ENCODE data around the gene GPX7. TPM values are rescaled to one million over a fixed set of nuclear protein-coding genes. Genes with fewer than 3 reads are reported as not detected.
"Not testable (repeated sequence)": the region's sequence is repeated elsewhere in the genome, so short reads cannot be mapped to it uniquely, and the experiment has no call there.

Gene GPX7
- total and polyA plus RNA-seq, 2 of the 4 experiments (the other 2 are of a cell fraction) = 3.4 to 3.8 TPM

GRCh38 chr1:52576074-52576473 lies 26.1 kb upstream of the GPX7 start:
- Histone ChIP-seq H3K9me1 (ENCODE audit: insufficient read depth, low read length) (0 out of 2 replicates have a peak, but pooled peaks cover 5% of the 10 kb centered on the region), H3K27me3 (ENCODE audit: control insufficient read depth, insufficient read depth, low read length) (peaks cover 3% of the 10 kb centered on the region; the same call in 1 of the 2 replicates), H4K5ac (ENCODE audit: low read depth, low read length) (no peak overlapping the region), H3K4me3 (ENCODE audit: insufficient read depth, low read depth, low read length) (no peak overlapping the region), H3K18ac (ENCODE audit: low read depth, low read length) (no peak overlapping the region), H2AK5ac (ENCODE audit: low read depth, low read length) (no peak overlapping the region), H3K4ac (ENCODE audit: low read depth, low read length) (no peak overlapping the region), H4K8ac (ENCODE audit: low read depth in 2 of 2, low read length in 2 of 2) (no peak overlapping the region), H2BK120ac (ENCODE audit: low read depth, low read length) (no peak overlapping the region), H3K79me1 (ENCODE audit: low read depth in 1 of 2, low read length in 2 of 2) (no peaks in the 10 kb centered on the region), H3K56ac (ENCODE audit: extremely low read depth, insufficient read depth, low read length) (no peak overlapping the region), H3K14ac (replicated peaks; ENCODE audit: low read depth, low read length) (no peak overlapping the region), H2AK9ac (replicated peaks; ENCODE audit: low read depth, low read length, poor library complexity) (no peak overlapping the region), H3K4me1 (ENCODE audit: control insufficient read depth, insufficient read depth, low read length) (peaks cover 8% of the 10 kb centered on the region), H4K20me1 (ENCODE audit: insufficient read depth, low read length) (no peaks in the 10 kb centered on the region), H2BK5ac (ENCODE audit: low read depth, low read length, poor library complexity, severe bottlenecking) (no peak overlapping the region), H3K36me3 (ENCODE audit: control insufficient read depth, insufficient read depth, low read length) (no peaks in the 10 kb centered on the region), H3K27ac (ENCODE audit: insufficient read depth, low read length) (no peak overlapping the region), H3K23ac (ENCODE audit: low read depth, low read length) (no peak overlapping the region), H4K91ac (ENCODE audit: insufficient read depth, low read depth, low read length) (no peak overlapping the region), H3K9me3 (ENCODE audit: control insufficient read depth, insufficient read depth, low read length) (no peaks in the 10 kb centered on the region), H2BK20ac (ENCODE audit: low read depth, low read length) (no peak overlapping the region), H3K9ac (ENCODE audit: low read depth, low read length) (no peak overlapping the region), H2AFZ (replicated peaks; ENCODE audit: low read length, poor library complexity) (no peak overlapping the region), H3K4me2 (ENCODE audit: low read depth, low read length) (no peak overlapping the region), H2BK15ac (ENCODE audit: low read depth, low read length) (no peak overlapping the region)
- DNase-seq = no peak
- no peak for ATAC-seq (ENCODE audit: low read depth)
- no peak for TF ChIP-seq MXI1 (IDR thresholded peaks at IDR 0.05; ENCODE audit: borderline replicate concordance, low read depth, low read length)
- no peak for TF ChIP-seq SMC3 (IDR thresholded peaks at IDR 0.05; ENCODE audit: low read depth, low read length)
- TF ChIP-seq POLR2A (IDR thresholded peaks at IDR 0.05; ENCODE audit: low read depth, low read length) = no peak
- no peak for TF ChIP-seq MAZ (IDR thresholded peaks at IDR 0.05; ENCODE audit: borderline replicate concordance, low read depth, low read length)
- TF ChIP-seq CHD1 (IDR thresholded peaks at IDR 0.05; ENCODE audit: low read depth, low read length) = no peak
- no peak for TF ChIP-seq CEBPB (IDR thresholded peaks at IDR 0.05; ENCODE audit: low read depth, low read length)
- TF ChIP-seq FOS (IDR thresholded peaks at IDR 0.05; ENCODE audit: low read depth, low read length) = no peak
- no peak for TF ChIP-seq NFE2L2 (IDR thresholded peaks at IDR 0.05; ENCODE audit: low read depth, low read length)
- TF ChIP-seq RCOR1 (IDR thresholded peaks at IDR 0.05; ENCODE audit: insufficient replicate concordance, low read length) = no peak
- TF ChIP-seq USF2 (IDR thresholded peaks at IDR 0.05; ENCODE audit: low read depth, low read length) = no peak
- dilution Hi-C loops (cut with HindIII; ENCODE audit: low sequenced_read_pairs, unreplicated experiment) (no loop called here), in situ Hi-C loops (cut with MboI; ENCODE audit: low sequenced_read_pairs) (no loop called here), intact Hi-C loops (cut with micrococcal nuclease) (no loop called here)
- ChIA-PET CTCF (no interaction called here), POLR2A (ENCODE audit: unreplicated experiment) (no interaction called here)
- BruUV-seq (replicated peaks) = no TSS peak
- WGBS, 2 experiments (ENCODE audit: extremely low coverage in 2 of 2, insufficient read length in 1 of 2) = no CpG with 5 or more reads among the region's 1 CpG

GRCh38 chr1:52578066-52578465 lies 24.1 kb upstream of the GPX7 start:
- H4K91ac ChIP-seq (ENCODE audit: insufficient read depth, low read depth, low read length); H3K9me3 ChIP-seq (ENCODE audit: control insufficient read depth, insufficient read depth, low read length); POLR2A ChIA-PET (ENCODE audit: unreplicated experiment); in situ Hi-C loops (cut with MboI; ENCODE audit: low sequenced_read_pairs); H4K5ac ChIP-seq (ENCODE audit: low read depth, low read length); H3K56ac ChIP-seq (ENCODE audit: extremely low read depth, insufficient read depth, low read length); H3K4me3 ChIP-seq (ENCODE audit: insufficient read depth, low read depth, low read length); dilution Hi-C loops (cut with HindIII; ENCODE audit: low sequenced_read_pairs, unreplicated experiment); ATAC-seq (ENCODE audit: low read depth); H3K79me1 ChIP-seq (ENCODE audit: low read depth in 1 of 2, low read length in 2 of 2); H2AK9ac ChIP-seq (replicated peaks; ENCODE audit: low read depth, low read length, poor library complexity); H2BK15ac ChIP-seq (ENCODE audit: low read depth, low read length); BruUV-seq (replicated peaks); H3K18ac ChIP-seq (ENCODE audit: low read depth, low read length); H3K4ac ChIP-seq (ENCODE audit: low read depth, low read length); DNase-seq; intact Hi-C loops (cut with micrococcal nuclease); H2BK20ac ChIP-seq (ENCODE audit: low read depth, low read length); H2BK5ac ChIP-seq (ENCODE audit: low read depth, low read length, poor library complexity, severe bottlenecking); H3K27me3 ChIP-seq (ENCODE audit: control insufficient read depth, insufficient read depth, low read length); H3K4me1 ChIP-seq (ENCODE audit: control insufficient read depth, insufficient read depth, low read length); H3K9me1 ChIP-seq (ENCODE audit: insufficient read depth, low read length); H2AFZ ChIP-seq (replicated peaks; ENCODE audit: low read length, poor library complexity); H4K8ac ChIP-seq (ENCODE audit: low read depth in 2 of 2, low read length in 2 of 2); H3K9ac ChIP-seq (ENCODE audit: low read depth, low read length); H2AK5ac ChIP-seq (ENCODE audit: low read depth, low read length); H3K36me3 ChIP-seq (ENCODE audit: control insufficient read depth, insufficient read depth, low read length); H4K20me1 ChIP-seq (ENCODE audit: insufficient read depth, low read length); H3K14ac ChIP-seq (replicated peaks; ENCODE audit: low read depth, low read length); H2BK120ac ChIP-seq (ENCODE audit: low read depth, low read length); H3K23ac ChIP-seq (ENCODE audit: low read depth, low read length); H3K27ac ChIP-seq (ENCODE audit: insufficient read depth, low read length); H3K4me2 ChIP-seq (ENCODE audit: low read depth, low read length): not testable (repeated sequence)
- CTCF ChIA-PET = interaction anchor here (0.6 kb wide), 1 partner anchor 32 kb away, joined by 3 read pairs; no protein-coding TSS in a partner anchor
- WGBS, 2 experiments (ENCODE audit: extremely low coverage in 2 of 2, insufficient read length in 1 of 2) = no CpG with 5 or more reads among the region's 3 CpGs
